ENCODE data around the gene GALR3.
A peak's percentile ranks its signal among the peaks of the same experiment; 100 is the strongest.
"Not testable (repeated sequence)": the region's sequence is repeated elsewhere in the genome, so short reads cannot be mapped to it uniquely, and the experiment has no call there.

GALR3 gene, protein sequence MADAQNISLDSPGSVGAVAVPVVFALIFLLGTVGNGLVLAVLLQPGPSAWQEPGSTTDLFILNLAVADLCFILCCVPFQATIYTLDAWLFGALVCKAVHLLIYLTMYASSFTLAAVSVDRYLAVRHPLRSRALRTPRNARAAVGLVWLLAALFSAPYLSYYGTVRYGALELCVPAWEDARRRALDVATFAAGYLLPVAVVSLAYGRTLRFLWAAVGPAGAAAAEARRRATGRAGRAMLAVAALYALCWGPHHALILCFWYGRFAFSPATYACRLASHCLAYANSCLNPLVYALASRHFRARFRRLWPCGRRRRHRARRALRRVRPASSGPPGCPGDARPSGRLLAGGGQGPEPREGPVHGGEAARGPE

DNA sequence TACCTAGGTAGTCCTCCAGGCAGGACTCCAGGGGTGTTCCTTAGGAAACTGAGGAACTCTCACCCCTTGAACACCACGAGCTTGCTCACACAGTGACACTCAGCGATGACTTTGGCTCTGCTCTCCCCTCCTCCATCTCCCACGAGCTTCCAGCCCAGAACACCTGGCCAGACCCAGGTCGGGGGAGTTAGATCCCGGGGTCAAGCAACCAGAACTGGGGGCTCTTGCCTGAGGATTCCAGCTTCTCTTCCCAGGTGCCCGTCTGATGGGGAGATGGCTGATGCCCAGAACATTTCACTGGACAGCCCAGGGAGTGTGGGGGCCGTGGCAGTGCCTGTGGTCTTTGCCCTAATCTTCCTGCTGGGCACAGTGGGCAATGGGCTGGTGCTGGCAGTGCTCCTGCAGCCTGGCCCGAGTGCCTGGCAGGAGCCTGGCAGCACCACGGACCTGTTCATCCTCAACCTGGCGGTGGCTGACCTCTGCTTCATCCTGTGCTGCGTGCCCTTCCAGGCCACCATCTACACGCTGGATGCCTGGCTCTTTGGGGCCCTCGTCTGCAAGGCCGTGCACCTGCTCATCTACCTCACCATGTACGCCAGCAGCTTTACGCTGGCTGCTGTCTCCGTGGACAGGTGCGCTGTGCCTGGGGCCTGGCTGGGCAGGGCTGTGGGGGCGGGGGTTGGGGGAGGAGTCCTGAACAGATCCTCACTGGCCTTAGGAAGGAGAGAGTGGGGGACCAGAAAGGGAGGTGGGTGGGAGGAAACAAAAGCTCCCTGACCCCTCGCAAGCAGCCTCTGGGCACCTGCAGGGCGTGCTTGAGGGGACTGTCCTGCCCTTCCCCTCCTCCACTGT, at the start of gene GALR3:
TSS of gene GALR3 (plus strand) at position 249 of the 852 bp plus-strand sequence. CDS start at position 274, 25 bp downstream.
- DNase-seq, result peak; percentile 26

GRCh38 chr22:37774728-37775127, 48.5 kb upstream of the GALR3 start:
- DNase-seq, result no peak

GRCh38 chr22:37775785-37776638, 47.2 kb upstream of the GALR3 start:
- DNase-seq, result no peak

DNA sequence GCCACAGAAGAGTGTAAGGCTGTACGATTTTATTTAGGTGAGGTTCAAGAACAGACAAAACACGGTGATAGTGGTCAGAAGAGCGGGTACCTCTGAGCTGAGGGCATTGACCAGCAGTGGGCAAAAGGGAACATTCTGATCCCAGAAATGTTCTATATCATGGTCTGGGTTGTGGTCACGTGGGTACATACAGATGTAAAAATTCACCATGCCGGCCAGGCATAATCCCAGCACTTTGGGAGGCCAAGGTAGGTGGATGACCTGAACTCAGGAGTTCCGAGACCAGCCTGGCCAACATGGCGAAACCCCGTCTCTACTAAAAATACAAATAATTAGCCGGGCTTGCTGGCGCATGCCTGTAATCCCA, 46.6 kb upstream of the GALR3 start:
- DNase-seq, result no peak

DNA sequence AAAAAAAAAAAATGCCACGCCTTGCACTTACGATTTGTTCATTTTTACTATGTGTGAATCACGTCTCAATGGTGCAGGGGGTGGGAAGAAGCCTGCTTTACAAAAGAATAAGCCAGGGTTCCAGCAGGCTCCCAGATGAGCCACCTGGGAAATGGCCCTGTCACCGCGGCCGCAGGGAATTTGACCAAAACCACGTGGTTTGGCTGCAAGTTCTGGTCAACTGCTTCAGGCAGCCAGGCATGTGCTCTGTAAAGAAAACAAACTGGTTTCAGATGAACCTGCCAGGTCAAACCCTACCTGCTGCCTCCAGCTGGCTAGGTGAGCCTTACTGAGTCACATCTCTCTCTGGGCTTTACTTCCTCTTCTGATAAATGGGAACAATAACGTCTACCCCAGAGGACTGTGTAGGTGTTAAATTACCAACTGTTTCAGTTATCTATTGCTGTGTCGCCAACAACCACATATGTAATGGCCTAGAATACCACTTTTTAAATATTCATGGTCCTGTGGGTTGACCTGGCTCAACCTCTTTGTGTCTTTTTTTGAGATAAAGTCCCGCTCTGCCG, 46.0 kb upstream of the GALR3 start:
- DNase-seq, result peak; percentile 88

DNA sequence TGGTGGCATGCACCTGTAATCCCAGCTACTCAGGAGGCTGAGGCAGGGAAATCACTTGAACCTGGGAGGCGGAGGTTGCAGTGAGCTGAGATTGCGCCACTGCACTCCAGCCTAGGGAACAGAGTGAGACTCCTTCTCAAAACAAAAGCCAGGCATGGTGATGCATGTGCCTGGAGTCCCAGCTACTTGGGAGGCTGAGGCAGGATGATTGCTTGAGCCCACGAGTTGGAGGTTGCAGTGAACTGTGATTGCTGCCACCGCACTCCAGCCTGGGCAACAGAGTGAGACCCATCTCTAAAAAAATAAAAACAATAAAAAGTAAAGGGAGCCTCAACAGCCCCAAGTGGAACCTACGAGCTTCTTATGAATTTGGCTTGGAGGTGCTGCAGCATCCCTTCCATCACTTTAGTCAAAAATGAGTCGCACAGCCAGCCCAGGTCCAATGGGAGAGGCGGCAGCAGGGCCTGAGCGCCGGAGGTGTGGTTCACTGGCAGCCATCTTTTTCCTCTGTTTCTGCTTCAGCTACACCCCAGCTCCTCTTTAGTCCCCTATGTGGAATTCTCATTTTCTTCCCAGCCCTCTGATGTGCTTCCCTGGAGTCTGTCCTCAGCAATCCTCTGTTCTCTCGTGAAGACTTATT, 44.7 kb upstream of the GALR3 start:
- DNase-seq, result no peak

GRCh38 chr22:37781434-37782059, 41.6 kb upstream of the GALR3 start:
- DNase-seq, result peak; percentile 76

DNA sequence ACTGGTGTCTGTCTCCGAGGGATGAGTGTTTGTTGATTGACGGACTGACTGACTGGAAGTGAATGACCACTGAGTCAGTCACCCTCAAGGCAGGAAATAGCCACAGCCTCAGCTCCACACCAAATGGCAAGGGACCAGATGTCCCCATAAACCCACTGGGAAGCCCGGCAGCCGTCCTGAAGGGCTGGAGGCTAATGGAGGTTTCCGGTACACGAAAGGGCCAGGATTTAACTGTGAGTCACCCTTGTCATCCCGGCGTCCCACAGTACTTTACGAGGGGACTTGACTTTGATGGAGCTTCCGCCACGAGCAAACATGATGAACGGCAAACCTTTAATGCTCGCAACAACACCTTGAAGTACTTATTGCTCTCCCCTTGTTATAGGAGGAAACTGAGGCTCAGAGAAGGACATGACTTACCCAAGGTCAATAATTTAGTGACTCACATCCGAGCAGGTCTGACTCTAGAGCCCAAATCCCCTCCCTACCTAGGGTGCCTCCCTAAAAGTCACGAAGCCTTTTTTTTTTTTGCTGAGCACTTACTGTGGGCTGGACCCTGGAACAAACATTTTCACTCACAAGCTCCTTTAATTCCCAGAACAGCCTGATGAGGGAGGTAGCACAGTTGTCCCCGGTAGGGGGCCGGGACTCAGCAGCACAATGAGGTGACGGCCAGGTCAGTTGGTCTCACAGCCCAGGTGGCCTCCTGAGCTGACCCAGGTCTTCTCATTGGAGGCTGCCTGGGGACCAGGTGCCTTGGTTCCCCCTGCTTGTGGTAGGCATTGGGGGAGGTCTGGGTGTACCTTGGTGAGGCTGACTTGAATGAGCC, 40.6 kb upstream of the GALR3 start:
- no peak for DNase-seq

GRCh38 chr22:37784829-37785495, 38.2 kb upstream of the GALR3 start:
- no peak for DNase-seq

GRCh38 chr22:37790234-37790633, 32.9 kb upstream of the GALR3 start:
- no peak for DNase-seq

- no peak for DNase-seq
Measured at GRCh38 chr22:37792494-37792893, 30.7 kb upstream of the GALR3 start.

DNA sequence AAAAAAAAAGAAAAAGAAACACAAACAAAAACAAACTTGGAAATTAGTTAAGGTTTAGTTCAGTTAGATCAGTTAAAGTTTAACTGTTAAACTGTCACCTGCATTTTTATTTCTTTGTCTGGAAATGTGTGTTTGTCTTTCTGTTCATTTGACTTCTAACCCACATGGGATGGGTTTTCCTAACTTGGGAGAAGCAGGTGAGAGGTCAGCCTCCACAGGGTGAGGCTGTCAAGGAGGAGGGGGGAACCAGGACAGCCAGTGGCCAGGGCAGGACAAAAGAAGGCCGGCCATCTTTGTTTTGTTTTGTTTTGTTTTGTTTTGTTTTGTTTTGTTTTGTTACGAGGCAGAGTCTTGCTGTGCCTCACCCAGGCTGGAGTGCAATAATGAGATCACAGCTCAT, 28.8 kb upstream of the GALR3 start:
- DNase-seq, result no peak

GRCh38 chr22:37796079-37796478, 27.1 kb upstream of the GALR3 start:
- no peak for DNase-seq

- DNase-seq, result not testable (repeated sequence)
Measured at GRCh38 chr22:37797259-37797658, 25.9 kb upstream of the GALR3 start.

DNA sequence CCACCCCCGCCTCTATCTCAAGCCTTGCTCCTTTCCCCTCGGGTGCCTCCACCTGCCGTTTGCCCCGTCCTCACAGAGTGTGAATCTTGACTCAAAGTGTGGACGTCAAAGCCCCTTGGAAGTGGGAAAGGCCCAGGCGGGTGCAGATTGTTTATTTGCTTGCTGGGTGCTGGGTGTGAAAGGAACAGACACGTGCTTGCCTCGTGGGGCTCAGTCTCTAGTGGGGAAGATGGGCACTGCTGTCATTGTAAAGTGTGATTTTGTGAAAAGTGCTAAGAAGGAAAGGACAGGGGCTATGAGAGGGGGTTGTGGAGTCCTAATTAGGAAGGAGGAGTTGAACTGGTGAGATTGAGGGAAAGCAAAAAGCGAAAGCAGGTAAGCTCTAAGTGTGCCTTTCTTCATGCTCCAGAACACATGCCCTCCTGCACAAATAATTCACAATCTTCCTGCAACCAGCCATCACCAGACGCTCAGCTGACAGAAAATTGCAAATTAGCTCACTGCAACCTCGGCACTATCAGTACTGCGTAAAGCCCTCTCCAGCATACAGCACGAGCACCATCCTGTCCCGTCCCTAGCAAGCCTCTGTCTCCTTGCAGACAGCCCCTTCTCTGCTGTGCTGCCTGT, 25.2 kb upstream of the GALR3 start:
- peak; percentile 11 for DNase-seq

GRCh38 chr22:37799979-37800378, 23.2 kb upstream of the GALR3 start:
- DNase-seq, result peak; percentile 18

DNA sequence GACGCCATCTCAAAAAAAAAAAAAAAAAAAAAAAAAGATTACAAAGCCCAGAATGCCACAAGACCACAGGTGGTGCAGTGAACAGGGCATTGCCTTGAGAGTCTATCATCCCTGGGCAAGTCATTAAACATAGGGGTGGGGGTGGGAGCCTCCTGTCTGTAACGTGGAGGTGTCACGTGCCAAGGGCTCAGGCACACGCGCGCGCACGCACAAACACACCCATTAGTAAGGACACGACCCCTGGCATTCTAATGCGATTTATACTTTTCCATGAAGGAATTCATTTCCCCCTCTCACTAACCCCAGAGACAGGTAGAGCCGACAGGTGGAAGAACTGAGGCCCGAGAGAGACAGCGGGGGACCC, 21.3 kb upstream of the GALR3 start:
- peak; percentile 33 for DNase-seq

GRCh38 chr22:37802310-37803194, 20.6 kb upstream of the GALR3 start:
- peak; percentile 65 for DNase-seq

- no peak for DNase-seq
Measured at GRCh38 chr22:37803195-37803638, 20.0 kb upstream of the GALR3 start.
